SU-DHL-6 (cell line): ENCODE data around the gene RECK.

Source experiments
- H2AFZ ChIP-seq: fragments of 200-600 bp; sonication (generic); 2 replicates; pipeline ENCODE4 v1.6.1; 2014; ENCODE audit warnings: low read depth, mild to moderate bottlenecking, moderate library complexity, mixed read lengths, antibody characterized with exemption, low read length; ENCODE audit not compliant: severe bottlenecking
- H3F3A ChIP-seq: fragments of 200-600 bp; shearing (Covaris generic); 2 replicates; pipeline ENCODE4 v1.6.0; 2016; ENCODE audit warnings: antibody characterized with exemption, mild to moderate bottlenecking; ENCODE audit not compliant: insufficient read depth
- H3K27ac ChIP-seq: fragments of 200-600 bp; sonication (generic); 2 replicates; pipeline ENCODE4 v1.5.1; 2016; ENCODE audit warnings: low read depth, mild to moderate bottlenecking, low read length, moderate library complexity, mixed read lengths
- H3K27me3 ChIP-seq: fragments of 200-600 bp; sonication (generic), shearing (Covaris generic); 2 replicates; pipeline ENCODE4 v1.6.0; 2014; ENCODE audit warnings: mild to moderate bottlenecking, low read length
- H3K36me3 ChIP-seq: fragments of 200-600 bp; sonication (generic); 2 replicates; pipeline ENCODE4 v1.6.1; 2014; ENCODE audit warnings: mild to moderate bottlenecking, low read length, mixed read lengths
- H3K4me2 ChIP-seq: fragments of 300-600, 200-600 bp; shearing (Covaris generic), sonication (generic); 2 replicates; pipeline ENCODE4 v1.6.0; 2014; ENCODE audit warnings: low read length, low read depth, mild to moderate bottlenecking; ENCODE audit not compliant: poor library complexity, severe bottlenecking
- H3K4me3 ChIP-seq: fragments of 200-600 bp; sonication (generic); 2 replicates; pipeline ENCODE4 v1.5.1; 2014; ENCODE audit warnings: antibody characterized with exemption, low read length, mild to moderate bottlenecking, mixed read lengths; ENCODE audit not compliant: insufficient read depth, poor library complexity, severe bottlenecking
- H3K79me2 ChIP-seq: fragments of 200-600 bp; sonication (generic); 2 replicates; pipeline ENCODE4 v1.6.1; 2014; ENCODE audit warnings: mild to moderate bottlenecking, low read length, moderate library complexity; ENCODE audit not compliant: insufficient read depth
- H3K9ac ChIP-seq: fragments of 200-600 bp; sonication (generic); 2 replicates; pipeline ENCODE4 v1.7.0; 2014; ENCODE audit warnings: mild to moderate bottlenecking, low read length
- H3K9me2 ChIP-seq: fragments of 200-600 bp; sonication (generic); replicated peaks from 2 replicates; pipeline ENCODE4 v1.6.1; 2014; ENCODE audit warnings: low read length; ENCODE audit not compliant: insufficient read depth
- H3K9me3 ChIP-seq: fragments of 200-600 bp; sonication (generic); 2 replicates; pipeline ENCODE4 v1.6.1; 2014; ENCODE audit warnings: low read length, mixed read lengths; ENCODE audit not compliant: insufficient read depth
- H4K20me1 ChIP-seq: fragments of 200-600 bp; sonication (generic); 2 replicates; pipeline ENCODE4 v1.6.1; 2014; ENCODE audit warnings: low read depth, mild to moderate bottlenecking, antibody characterized with exemption, low read length, moderate library complexity, mixed read lengths
- EZH2phosphoT487 ChIP-seq: fragments of 200-600 bp; sonication (generic), shearing (Covaris generic); conservative IDR thresholded peaks from 2 replicates; pipeline ENCODE4 v1.6.1; 2018; ENCODE audit warnings: mild to moderate bottlenecking, antibody characterized with exemption, low read length, moderate library complexity, mixed read lengths
- TF ChIP-seq, protein P1 (sequence below): fragments of 200-600 bp; sonication (generic); IDR thresholded peaks from one replicate; pipeline ENCODE4 v1.5.1; 2017; ENCODE audit warnings: antibody characterized with exemption, mild to moderate bottlenecking, low read length, moderate library complexity; ENCODE audit not compliant: insufficient read depth, poor library complexity, severe bottlenecking

RECK gene

GRCh38 chr9:36152741-36153438 lies 116.2 kb downstream of the RECK start:
- Histone ChIP-seq H3K9me2 (no peaks in the 10 kb centered on the region), H3K9me3 (no peaks in the 10 kb centered on the region), H4K20me1 (no peaks in the 10 kb centered on the region), H3K79me2 (no peaks in the 10 kb centered on the region), H3K27ac (no peak overlapping the region), H3K4me3 (no peak overlapping the region), H3K9ac (no peak overlapping the region), H3F3A (no peaks in the 10 kb centered on the region), H3K27me3 (no peaks in the 10 kb centered on the region), H3K36me3 (no peaks in the 10 kb centered on the region), H2AFZ (no peak overlapping the region), H3K4me2 (no peak overlapping the region)
- TF ChIP-seq EZH2phosphoT487: no peak
- TF ChIP-seq, protein P1, sequence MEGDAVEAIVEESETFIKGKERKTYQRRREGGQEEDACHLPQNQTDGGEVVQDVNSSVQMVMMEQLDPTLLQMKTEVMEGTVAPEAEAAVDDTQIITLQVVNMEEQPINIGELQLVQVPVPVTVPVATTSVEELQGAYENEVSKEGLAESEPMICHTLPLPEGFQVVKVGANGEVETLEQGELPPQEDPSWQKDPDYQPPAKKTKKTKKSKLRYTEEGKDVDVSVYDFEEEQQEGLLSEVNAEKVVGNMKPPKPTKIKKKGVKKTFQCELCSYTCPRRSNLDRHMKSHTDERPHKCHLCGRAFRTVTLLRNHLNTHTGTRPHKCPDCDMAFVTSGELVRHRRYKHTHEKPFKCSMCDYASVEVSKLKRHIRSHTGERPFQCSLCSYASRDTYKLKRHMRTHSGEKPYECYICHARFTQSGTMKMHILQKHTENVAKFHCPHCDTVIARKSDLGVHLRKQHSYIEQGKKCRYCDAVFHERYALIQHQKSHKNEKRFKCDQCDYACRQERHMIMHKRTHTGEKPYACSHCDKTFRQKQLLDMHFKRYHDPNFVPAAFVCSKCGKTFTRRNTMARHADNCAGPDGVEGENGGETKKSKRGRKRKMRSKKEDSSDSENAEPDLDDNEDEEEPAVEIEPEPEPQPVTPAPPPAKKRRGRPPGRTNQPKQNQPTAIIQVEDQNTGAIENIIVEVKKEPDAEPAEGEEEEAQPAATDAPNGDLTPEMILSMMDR: no peak

- H3K27me3 ChIP-seq: no peaks in the 10 kb centered on the region
- H3F3A ChIP-seq: no peaks in the 10 kb centered on the region
- H3K9me2 ChIP-seq: no peaks in the 10 kb centered on the region
- no peak overlapping the region for H2AFZ ChIP-seq
- H4K20me1 ChIP-seq: no peaks in the 10 kb centered on the region
- no peak overlapping the region for H3K9ac ChIP-seq
- H3K36me3 ChIP-seq: no peaks in the 10 kb centered on the region
- H3K9me3 ChIP-seq: no peaks in the 10 kb centered on the region
- H3K4me3 ChIP-seq: no peak overlapping the region
- no peak overlapping the region for H3K4me2 ChIP-seq
- TF ChIP-seq EZH2phosphoT487: no peak
- TF ChIP-seq, protein P1: no peak
- no peak overlapping the region for H3K27ac ChIP-seq
- no peaks in the 10 kb centered on the region for H3K79me2 ChIP-seq
Observed at GRCh38 chr9:36153746-36154145, 117.0 kb downstream of the RECK start.

DNA sequence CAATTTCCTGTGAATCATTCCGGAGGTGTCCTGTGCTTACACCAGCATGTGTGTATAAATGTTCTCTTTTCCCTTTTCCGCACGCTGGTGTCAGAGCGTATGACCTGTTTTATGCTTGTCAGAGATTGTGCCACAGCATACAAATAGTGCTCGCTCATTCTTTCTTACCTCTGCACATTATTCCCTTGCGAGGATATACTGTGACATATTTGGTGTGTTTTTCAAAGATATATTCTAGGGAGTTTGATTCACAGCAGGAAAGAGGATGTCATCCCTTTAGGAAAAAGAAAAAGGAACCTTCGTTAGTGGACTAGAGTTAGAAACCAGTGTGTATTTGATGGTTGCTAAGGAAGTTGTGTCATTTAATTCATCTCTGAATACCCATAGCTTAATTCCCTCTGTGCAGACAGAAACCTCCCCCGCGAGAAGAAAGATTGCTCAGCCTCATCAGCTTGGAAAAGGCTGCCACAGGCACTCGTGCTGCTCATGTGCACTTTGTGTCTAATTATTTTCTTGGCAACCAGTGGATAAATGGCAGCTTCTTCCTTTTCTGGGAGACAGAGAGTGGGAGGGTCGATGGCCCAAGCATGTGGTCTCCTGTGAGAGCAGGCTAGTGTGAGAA lies 117.7 kb downstream of the RECK start:
- no peaks in the 10 kb centered on the region for H3K79me2 ChIP-seq
- H3K27me3 ChIP-seq: no peaks in the 10 kb centered on the region
- TF ChIP-seq EZH2phosphoT487: no peak
- TF ChIP-seq, protein P1: no peak
- no peak overlapping the region for H3K4me2 ChIP-seq
- H3K9ac ChIP-seq: no peak overlapping the region
- no peaks in the 10 kb centered on the region for H3K9me3 ChIP-seq
- no peak overlapping the region for H2AFZ ChIP-seq
- no peaks in the 10 kb centered on the region for H3K9me2 ChIP-seq
- H3K4me3 ChIP-seq: no peak overlapping the region
- H3K36me3 ChIP-seq: no peaks in the 10 kb centered on the region
- H3F3A ChIP-seq: no peaks in the 10 kb centered on the region
- H4K20me1 ChIP-seq: no peaks in the 10 kb centered on the region
- no peak overlapping the region for H3K27ac ChIP-seq
